Measurements from ENCODE around the gene SUSD2. TPM values are rescaled to one million over a fixed set of nuclear protein-coding genes. Genes with fewer than 3 reads are reported as not detected.

SUSD2 gene
- polyA plus RNA-seq, 1 experiment: 0.63 TPM

GRCh38 chr22:24170632-24171031 is 10.7 kb upstream of the SUSD2 start:
- CTCF ChIA-PET: interaction anchor here (1.1 kb wide), 1 partner anchor 13 kb away, joined by 5 read pairs; no protein-coding TSS in a partner anchor
- no peak overlapping the region for H3K4me3 ChIP-seq (ENCODE audit: low read depth, low read length)
- POLR2A ChIA-PET: no interaction called here
- no peaks in the 10 kb centered on the region for H3K27me3 ChIP-seq (ENCODE audit: control insufficient read depth, insufficient read depth, low read length)
- H3K9me3 ChIP-seq (ENCODE audit: control insufficient read depth, insufficient read depth, low read length): no peaks in the 10 kb centered on the region
- no peak overlapping the region for H3K27ac ChIP-seq (ENCODE audit: low read depth, low read length)
- no peak for TF ChIP-seq CTCF (IDR thresholded peaks at IDR 0.05; ENCODE audit: low read depth, low read length)
- no peak for DNase-seq (ENCODE audit: low read depth, low spot score)

- no peak for TF ChIP-seq CTCF (IDR thresholded peaks at IDR 0.05; ENCODE audit: low read depth, low read length)
- CTCF ChIA-PET: no interaction called here
These were observed 9.5 kb upstream of the SUSD2 start for GRCh38 chr22:24171822-24172221.

GRCh38 chr22:24175160-24175808 is 6.0 kb upstream of the SUSD2 start:
- CTCF ChIA-PET: interaction anchor here (0.6 to 3.5 kb wide), 18 partner anchors 9 to 164 kb away, joined by 3 to 33 read pairs (median 6); partner anchors contain the start of gene CABIN1
- no peak overlapping the region for H3K27ac ChIP-seq (ENCODE audit: low read depth, low read length)
- no peaks in the 10 kb centered on the region; the same call in 1 of the 2 replicates for H3K9me3 ChIP-seq (ENCODE audit: control insufficient read depth, insufficient read depth, low read length)
- POLR2A ChIA-PET: interaction anchor here (0.7 to 1.7 kb wide), 2 partner anchors 32 to 67 kb away, joined by 4 read pairs; no protein-coding TSS in a partner anchor
- H3K27me3 ChIP-seq (ENCODE audit: control insufficient read depth, insufficient read depth, low read length): no peaks in the 10 kb centered on the region
- DNase-seq (ENCODE audit: low read depth, low spot score): peak; percentile 45
- TF ChIP-seq CTCF (IDR thresholded peaks at IDR 0.05; ENCODE audit: low read depth, low read length): peak; percentile 88
- H3K4me3 ChIP-seq (ENCODE audit: low read depth, low read length): no peak overlapping the region

More at GRCh38 chr22:24171822-24172221, 9.5 kb upstream of the SUSD2 start:
- Histone ChIP-seq H3K9me3 (ENCODE audit: control insufficient read depth, insufficient read depth, low read length) (no peaks in the 10 kb centered on the region), H3K27me3 (ENCODE audit: control insufficient read depth, insufficient read depth, low read length) (no peaks in the 10 kb centered on the region), H3K4me3 (ENCODE audit: low read depth, low read length) (no peak overlapping the region), H3K27ac (ENCODE audit: low read depth, low read length) (no peak overlapping the region)
- no peak for DNase-seq (ENCODE audit: low read depth, low spot score)
- POLR2A ChIA-PET: no interaction called here

GRCh38 chr22:24176040-24176439 is 5.2 kb upstream of the SUSD2 start:
- no peak for DNase-seq (ENCODE audit: low read depth, low spot score)
- Histone ChIP-seq H3K9me3 (ENCODE audit: control insufficient read depth, insufficient read depth, low read length) (no peaks in the 10 kb centered on the region; the same call in 1 of the 2 replicates), H3K4me3 (ENCODE audit: low read depth, low read length) (no peak overlapping the region), H3K27ac (ENCODE audit: low read depth, low read length) (no peak overlapping the region), H3K27me3 (ENCODE audit: control insufficient read depth, insufficient read depth, low read length) (no peaks in the 10 kb centered on the region)
- no peak for TF ChIP-seq CTCF (IDR thresholded peaks at IDR 0.05; ENCODE audit: low read depth, low read length)
- ChIA-PET POLR2A (no interaction called here), CTCF (interaction anchor here (0.6 to 3.5 kb wide), 10 partner anchors 8 to 191 kb away, joined by 3 to 33 read pairs (median 10); no protein-coding TSS in a partner anchor)

- Histone ChIP-seq H3K27ac (ENCODE audit: low read depth, low read length) (peak overlapping the region; percentile 11), H3K4me3 (ENCODE audit: low read depth, low read length) (no peak overlapping the region), H3K27me3 (ENCODE audit: control insufficient read depth, insufficient read depth, low read length) (no peaks in the 10 kb centered on the region), H3K9me3 (ENCODE audit: control insufficient read depth, insufficient read depth, low read length) (no peaks in the 10 kb centered on the region; the same call in 1 of the 2 replicates)
- CTCF ChIA-PET: interaction anchor here (1.0 to 1.1 kb wide), 2 partner anchors 19 to 192 kb away, joined by 3 read pairs; no protein-coding TSS in a partner anchor
- no peak for DNase-seq (ENCODE audit: low read depth, low spot score)
- POLR2A ChIA-PET: no interaction called here
- no peak for TF ChIP-seq CTCF (IDR thresholded peaks at IDR 0.05; ENCODE audit: low read depth, low read length)
These were observed 4.7 kb upstream of the SUSD2 start for GRCh38 chr22:24176630-24177029.

All from AG04450 (cell line).